Esophagus squamous epithelium (tissue), 4 donors: ENCODE data around the gene C11orf58.

Source experiments
- POLR2A ChIP-seq, 4 donors: fragments of 450-650 bp; IDR thresholded peaks; one replicate each; pipeline ENCODE4 v1.6.1; 2017; ENCODE audit warnings: antibody characterized with exemption in 4 of 4, mild to moderate bottlenecking in 4 of 4, moderate library complexity in 3 of 4
- TF ChIP-seq, protein P1 (sequence below), 6 experiments: fragments of 450-650 bp in 4 of 6; fragments of 200-600 bp in 2 of 6; sonication (generic) in 2 of 6; IDR thresholded peaks; one replicate each; pipeline ENCODE4 v1.5.1; 2016 to 2019; ENCODE audit warnings: antibody characterized with exemption in 6 of 6, mild to moderate bottlenecking in 4 of 6, moderate library complexity in 4 of 6

DNA sequence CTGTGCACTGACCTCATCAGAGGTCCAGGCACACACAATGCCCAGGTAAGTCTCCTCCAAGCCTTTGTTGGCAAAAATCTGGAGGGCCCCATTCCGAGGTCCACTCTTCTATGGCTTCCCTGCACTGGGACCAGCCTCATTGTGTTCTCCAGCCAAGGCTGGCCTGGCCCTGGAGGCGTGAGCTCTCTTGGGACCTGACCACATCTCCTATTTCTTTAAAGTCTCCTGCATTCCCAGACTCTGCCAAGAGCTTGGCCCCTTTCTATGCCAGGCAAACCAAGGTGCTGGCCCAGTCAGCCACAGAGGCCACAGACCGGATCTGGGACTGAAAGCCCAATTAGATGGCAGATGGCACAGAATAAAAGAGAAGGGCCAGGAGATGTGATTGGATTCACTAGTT lies 55.1 kb downstream of the C11orf58 start:
- TF ChIP-seq POLR2A (IDR thresholded peaks at IDR 0.05) = no peak
- TF ChIP-seq, protein P1, sequence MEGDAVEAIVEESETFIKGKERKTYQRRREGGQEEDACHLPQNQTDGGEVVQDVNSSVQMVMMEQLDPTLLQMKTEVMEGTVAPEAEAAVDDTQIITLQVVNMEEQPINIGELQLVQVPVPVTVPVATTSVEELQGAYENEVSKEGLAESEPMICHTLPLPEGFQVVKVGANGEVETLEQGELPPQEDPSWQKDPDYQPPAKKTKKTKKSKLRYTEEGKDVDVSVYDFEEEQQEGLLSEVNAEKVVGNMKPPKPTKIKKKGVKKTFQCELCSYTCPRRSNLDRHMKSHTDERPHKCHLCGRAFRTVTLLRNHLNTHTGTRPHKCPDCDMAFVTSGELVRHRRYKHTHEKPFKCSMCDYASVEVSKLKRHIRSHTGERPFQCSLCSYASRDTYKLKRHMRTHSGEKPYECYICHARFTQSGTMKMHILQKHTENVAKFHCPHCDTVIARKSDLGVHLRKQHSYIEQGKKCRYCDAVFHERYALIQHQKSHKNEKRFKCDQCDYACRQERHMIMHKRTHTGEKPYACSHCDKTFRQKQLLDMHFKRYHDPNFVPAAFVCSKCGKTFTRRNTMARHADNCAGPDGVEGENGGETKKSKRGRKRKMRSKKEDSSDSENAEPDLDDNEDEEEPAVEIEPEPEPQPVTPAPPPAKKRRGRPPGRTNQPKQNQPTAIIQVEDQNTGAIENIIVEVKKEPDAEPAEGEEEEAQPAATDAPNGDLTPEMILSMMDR (IDR thresholded peaks at IDR 0.05) = no peak
